ENCODE measurements around the gene ARID5B.

Gene ARID5B

DNA sequence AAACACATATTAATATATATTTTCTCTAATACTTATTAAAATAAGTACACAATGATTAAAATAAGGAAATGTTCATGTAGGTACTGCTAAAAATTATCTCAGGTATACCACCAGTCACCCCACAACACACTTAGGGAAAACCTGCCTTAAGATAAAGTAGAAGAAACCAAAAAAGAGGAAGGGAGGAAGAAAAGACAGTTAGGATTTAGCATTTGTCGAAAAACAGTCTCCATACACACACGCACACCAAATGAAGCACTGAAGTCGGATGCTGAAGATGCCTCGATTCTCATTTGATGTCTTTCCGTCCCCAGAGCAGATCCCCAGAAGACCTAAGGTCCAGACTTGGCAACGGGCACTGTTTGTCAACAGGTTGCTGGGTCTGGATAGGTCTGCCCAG lies 30.0 kb upstream of the ARID5B start:
- no peak for DNase-seq
- 100% methylated on average over 5 of the region's 6 CpGs for WGBS (ENCODE audit: insufficient coverage)
- no peak overlapping the region for H3K4me3 ChIP-seq (ENCODE audit: control insufficient read depth in 1 of 7, extremely low read depth in 1 of 7, insufficient read depth in 4 of 7, low read depth in 2 of 7, low read length in 6 of 7)
- H3K4me1 ChIP-seq (ENCODE audit: control extremely low read depth in 1 of 4, control insufficient read depth in 4 of 4, insufficient read depth in 4 of 4, low read length in 3 of 4) = peaks cover 0 to 19% (median 5%) of the 10 kb centered on the region in 4 experiments
- POLR2A ChIA-PET = no interaction called here
- H3K27ac ChIP-seq (ENCODE audit: insufficient read depth in 1 of 2, low read depth in 1 of 2, low read length in 2 of 2, poor library complexity in 1 of 2, severe bottlenecking in 2 of 2) = no peak overlapping the region
- no peaks in the 10 kb centered on the region for H3K9me3 ChIP-seq (ENCODE audit: control extremely low read depth in 1 of 5, control insufficient read depth in 4 of 5, insufficient read depth in 2 of 5, low read depth in 1 of 5, low read length in 4 of 5)
- H3K27me3 ChIP-seq (replicated peaks in 2 of 5; ENCODE audit: control insufficient read depth in 4 of 5, insufficient read depth in 5 of 5, low read length in 4 of 5) = no peaks in the 10 kb centered on the region
- no peaks in the 10 kb centered on the region for H3K36me3 ChIP-seq (ENCODE audit: control insufficient read depth in 4 of 4, insufficient read depth in 4 of 4, low read length in 3 of 4)
- CTCF ChIA-PET = interaction anchor here (1.1 kb wide), 1 partner anchor 41 kb away, joined by 3 read pairs; no protein-coding TSS in a partner anchor

DNA sequence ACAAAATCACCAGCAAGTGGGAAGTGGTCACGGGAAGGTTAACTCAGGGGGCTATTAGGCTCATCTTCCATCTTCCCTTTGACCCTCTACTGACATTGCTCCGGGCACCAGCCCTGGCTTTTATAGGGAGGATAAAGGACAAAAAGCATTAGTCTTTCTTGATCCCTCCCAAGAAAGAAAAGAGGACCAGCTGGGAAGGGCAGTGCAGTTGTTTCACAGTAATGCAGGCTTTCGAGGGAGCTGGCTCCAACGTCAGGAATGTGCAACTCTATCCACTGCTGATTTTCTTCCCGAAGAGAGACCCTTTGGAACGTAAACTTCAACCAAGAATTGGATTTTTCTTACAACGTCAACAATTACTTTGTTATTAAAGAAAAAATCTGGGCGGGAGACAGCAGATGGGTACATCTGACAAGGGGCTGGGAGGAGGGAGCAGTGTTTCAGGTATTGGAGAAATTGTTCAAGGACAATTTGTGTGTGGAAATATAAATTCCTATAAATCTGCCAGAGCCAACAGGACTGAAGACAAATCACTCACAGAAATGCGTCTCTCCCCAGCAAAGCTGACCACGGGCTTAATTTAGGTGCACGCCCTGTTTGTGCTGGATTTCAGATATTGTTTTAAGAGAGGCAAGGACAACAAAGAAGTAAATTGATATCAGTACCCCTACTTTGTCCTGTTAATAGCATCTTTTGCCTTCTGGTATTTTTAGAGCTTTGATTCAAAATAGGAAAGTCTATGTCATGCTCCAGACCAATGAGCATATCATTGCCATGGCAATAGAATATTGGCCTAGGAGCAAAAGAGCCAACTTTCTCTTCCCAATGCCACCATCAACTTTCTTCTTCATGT lies 23.4 kb upstream of the ARID5B start:
- Histone ChIP-seq H3K27ac (ENCODE audit: insufficient read depth in 1 of 2, low read depth in 1 of 2, low read length in 2 of 2, poor library complexity in 1 of 2, severe bottlenecking in 2 of 2) (no peak overlapping the region), H3K4me1 (ENCODE audit: control extremely low read depth in 1 of 4, control insufficient read depth in 4 of 4, insufficient read depth in 4 of 4, low read length in 3 of 4) (no peaks in the 10 kb centered on the region), H3K9me3 (ENCODE audit: control extremely low read depth in 1 of 5, control insufficient read depth in 4 of 5, insufficient read depth in 2 of 5, low read depth in 1 of 5, low read length in 4 of 5) (no peaks in the 10 kb centered on the region), H3K36me3 (ENCODE audit: control insufficient read depth in 4 of 4, insufficient read depth in 4 of 4, low read length in 3 of 4) (no peaks in the 10 kb centered on the region), H3K27me3 (replicated peaks in 2 of 5; ENCODE audit: control insufficient read depth in 4 of 5, insufficient read depth in 5 of 5, low read length in 4 of 5) (no peaks in the 10 kb centered on the region), H3K4me3 (ENCODE audit: control insufficient read depth in 1 of 7, extremely low read depth in 1 of 7, insufficient read depth in 4 of 7, low read depth in 2 of 7, low read length in 6 of 7) (no peak overlapping the region)
- ChIA-PET CTCF (interaction anchor here (0.8 kb wide), 1 partner anchor 19 kb away, joined by 3 read pairs; no protein-coding TSS in a partner anchor), POLR2A (no interaction called here)
- 98% methylated on average over 10 of the region's 11 CpGs for WGBS (ENCODE audit: insufficient coverage)
- no peak for DNase-seq

DNA sequence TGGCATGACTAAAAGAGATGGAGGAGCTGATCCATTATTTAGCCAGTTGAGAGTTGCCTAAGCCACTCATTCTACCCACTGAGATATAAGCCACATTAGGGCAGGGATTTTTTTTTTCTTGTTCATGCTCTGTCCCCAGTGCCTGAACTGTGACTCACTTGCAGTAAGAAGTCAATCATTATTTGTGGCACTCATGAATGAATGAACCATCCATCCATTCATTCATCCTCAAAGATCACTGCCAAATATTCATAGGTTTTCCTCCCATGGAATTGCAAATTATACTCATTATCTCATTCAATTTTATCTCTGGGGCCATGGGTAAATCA lies 22.8 kb upstream of the ARID5B start:
- POLR2A ChIA-PET = no interaction called here

DNA sequence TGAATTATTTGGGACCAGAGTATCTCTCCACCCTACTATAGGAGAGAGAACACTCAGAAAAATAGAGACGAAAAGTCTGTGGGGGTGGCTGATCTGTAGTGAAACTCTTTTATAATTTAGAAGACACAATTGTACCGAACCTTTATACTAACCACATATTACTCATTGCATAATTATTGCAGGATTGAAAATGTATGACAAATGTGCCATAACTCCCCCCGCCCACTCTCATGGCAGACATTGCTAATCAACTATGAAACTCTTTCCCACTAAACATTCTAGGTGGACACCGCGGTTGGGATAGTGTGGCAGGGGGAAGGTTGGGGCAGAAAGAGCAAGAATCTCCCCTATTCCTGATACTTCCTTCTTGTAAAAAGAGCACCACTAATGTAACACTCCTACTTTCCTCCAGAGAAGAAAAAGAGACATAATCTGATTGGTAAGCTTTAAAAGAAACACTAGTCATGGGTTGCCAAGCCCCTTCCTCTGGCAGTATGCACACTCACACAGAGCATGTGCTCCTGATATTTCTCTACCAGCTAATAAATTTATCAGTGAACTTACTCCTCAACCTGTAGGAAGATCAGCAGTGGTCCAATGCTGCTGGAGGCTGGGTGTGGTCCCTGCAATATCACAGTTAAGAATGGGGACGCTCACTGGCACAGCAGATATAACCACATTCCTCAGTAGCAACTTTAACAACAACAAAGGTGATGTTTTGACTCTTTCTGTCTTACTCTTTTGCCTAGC lies 18.7 kb upstream of the ARID5B start:
- Histone ChIP-seq H3K4me1 (ENCODE audit: control extremely low read depth in 1 of 4, control insufficient read depth in 4 of 4, insufficient read depth in 4 of 4, low read length in 3 of 4) (no peaks in the 10 kb centered on the region), H3K27ac (ENCODE audit: insufficient read depth in 1 of 2, low read depth in 1 of 2, low read length in 2 of 2, poor library complexity in 1 of 2, severe bottlenecking in 2 of 2) (no peak overlapping the region), H3K36me3 (ENCODE audit: control insufficient read depth in 4 of 4, insufficient read depth in 4 of 4, low read length in 3 of 4) (no peaks in the 10 kb centered on the region), H3K9me3 (ENCODE audit: control extremely low read depth in 1 of 5, control insufficient read depth in 4 of 5, insufficient read depth in 2 of 5, low read depth in 1 of 5, low read length in 4 of 5) (no peaks in the 10 kb centered on the region), H3K4me3 (ENCODE audit: control insufficient read depth in 1 of 7, extremely low read depth in 1 of 7, insufficient read depth in 4 of 7, low read depth in 2 of 7, low read length in 6 of 7) (no peak overlapping the region), H3K27me3 (replicated peaks in 2 of 5; ENCODE audit: control insufficient read depth in 4 of 5, insufficient read depth in 5 of 5, low read length in 4 of 5) (no peaks in the 10 kb centered on the region)
- WGBS (ENCODE audit: insufficient coverage) = 100% methylated on average over 2 of the region's 6 CpGs
- DNase-seq = no peak
- ChIA-PET POLR2A (no interaction called here), CTCF (no interaction called here)

More for the DNA sequence above, 22.8 kb upstream of the ARID5B start:
- H3K27ac ChIP-seq (ENCODE audit: insufficient read depth in 1 of 2, low read depth in 1 of 2, low read length in 2 of 2, poor library complexity in 1 of 2, severe bottlenecking in 2 of 2) = no peak overlapping the region
- no peaks in the 10 kb centered on the region for H3K36me3 ChIP-seq (ENCODE audit: control insufficient read depth in 4 of 4, insufficient read depth in 4 of 4, low read length in 3 of 4)
- no peaks in the 10 kb centered on the region for H3K4me1 ChIP-seq (ENCODE audit: control extremely low read depth in 1 of 4, control insufficient read depth in 4 of 4, insufficient read depth in 4 of 4, low read length in 3 of 4)
- no peaks in the 10 kb centered on the region for H3K9me3 ChIP-seq (ENCODE audit: control extremely low read depth in 1 of 5, control insufficient read depth in 4 of 5, insufficient read depth in 2 of 5, low read depth in 1 of 5, low read length in 4 of 5)
- CTCF ChIA-PET = no interaction called here
- DNase-seq = no peak
- no peak overlapping the region for H3K4me3 ChIP-seq (ENCODE audit: control insufficient read depth in 1 of 7, extremely low read depth in 1 of 7, insufficient read depth in 4 of 7, low read depth in 2 of 7, low read length in 6 of 7)
- H3K27me3 ChIP-seq (replicated peaks in 2 of 5; ENCODE audit: control insufficient read depth in 4 of 5, insufficient read depth in 5 of 5, low read length in 4 of 5) = no peaks in the 10 kb centered on the region

DNA sequence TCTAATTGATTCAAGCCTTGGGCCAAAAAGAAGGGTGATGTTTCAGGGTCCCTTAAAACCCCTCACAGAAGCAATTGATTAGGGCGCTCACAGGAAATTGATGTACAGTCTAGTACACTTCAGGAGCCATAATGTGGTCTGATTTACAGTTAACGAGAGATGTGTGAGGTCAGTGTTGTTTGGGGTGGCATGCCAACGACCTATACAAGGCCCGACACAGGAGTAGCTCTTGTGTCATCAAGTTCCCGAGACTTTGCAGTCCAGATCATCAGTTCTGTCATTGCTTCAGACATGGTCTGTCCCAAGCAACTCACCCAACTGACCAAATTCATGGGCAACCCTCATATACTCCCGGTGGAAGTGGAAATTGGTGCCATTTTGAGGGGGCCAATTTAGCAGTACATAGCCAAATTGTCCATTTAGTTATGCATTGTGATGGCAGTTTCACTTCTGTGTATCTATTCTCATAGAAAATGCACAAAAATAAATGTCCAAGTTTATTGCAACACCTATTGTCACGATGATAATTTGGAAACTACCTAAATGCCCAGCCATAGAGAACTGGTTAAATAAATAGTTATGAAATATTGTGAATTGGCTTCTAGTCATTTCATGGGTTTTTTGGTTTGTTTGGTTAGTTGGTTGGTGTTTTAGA lies 18.0 kb upstream of the ARID5B start:
- CTCF ChIA-PET = interaction anchor here (1.1 kb wide), 1 partner anchor 9 kb away, joined by 4 read pairs; no protein-coding TSS in a partner anchor

DNA sequence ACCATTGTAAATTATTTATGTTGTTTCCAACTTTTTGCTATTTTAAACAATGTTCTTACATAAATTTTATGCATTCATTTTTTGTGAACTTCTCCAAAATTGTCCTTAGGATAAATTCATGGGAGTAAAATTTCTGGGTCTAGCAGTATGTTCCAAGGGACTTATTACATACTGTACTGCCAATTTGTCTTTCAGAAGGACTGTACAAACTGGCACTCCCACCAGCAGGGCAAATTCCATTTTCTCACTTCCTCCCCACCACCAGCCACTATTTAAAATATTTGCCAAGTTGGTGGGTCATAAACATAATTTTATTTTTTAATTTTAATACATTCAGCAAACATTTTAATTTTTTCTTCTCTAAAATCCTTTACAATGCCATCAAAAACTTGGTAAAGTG lies 13.7 kb upstream of the ARID5B start:
- CTCF ChIA-PET = no interaction called here
- POLR2A ChIA-PET = no interaction called here
- no peaks in the 10 kb centered on the region for H3K27me3 ChIP-seq (replicated peaks in 2 of 5; ENCODE audit: control insufficient read depth in 4 of 5, insufficient read depth in 5 of 5, low read length in 4 of 5)
- DNase-seq = no peak
- no peak overlapping the region for H3K27ac ChIP-seq (ENCODE audit: insufficient read depth in 1 of 2, low read depth in 1 of 2, low read length in 2 of 2, poor library complexity in 1 of 2, severe bottlenecking in 2 of 2)
- no peaks in the 10 kb centered on the region for H3K36me3 ChIP-seq (ENCODE audit: control insufficient read depth in 4 of 4, insufficient read depth in 4 of 4, low read length in 3 of 4)
- no peaks in the 10 kb centered on the region for H3K9me3 ChIP-seq (ENCODE audit: control extremely low read depth in 1 of 5, control insufficient read depth in 4 of 5, insufficient read depth in 2 of 5, low read depth in 1 of 5, low read length in 4 of 5)
- H3K4me3 ChIP-seq (ENCODE audit: control insufficient read depth in 1 of 7, extremely low read depth in 1 of 7, insufficient read depth in 4 of 7, low read depth in 2 of 7, low read length in 6 of 7) = no peak overlapping the region
- H3K4me1 ChIP-seq (ENCODE audit: control extremely low read depth in 1 of 4, control insufficient read depth in 4 of 4, insufficient read depth in 4 of 4, low read length in 3 of 4) = no peaks in the 10 kb centered on the region

More for the DNA sequence above, 18.0 kb upstream of the ARID5B start:
- Histone ChIP-seq H3K4me3 (ENCODE audit: control insufficient read depth in 1 of 7, extremely low read depth in 1 of 7, insufficient read depth in 4 of 7, low read depth in 2 of 7, low read length in 6 of 7) (no peak overlapping the region), H3K4me1 (ENCODE audit: control extremely low read depth in 1 of 4, control insufficient read depth in 4 of 4, insufficient read depth in 4 of 4, low read length in 3 of 4) (no peaks in the 10 kb centered on the region), H3K27ac (ENCODE audit: insufficient read depth in 1 of 2, low read depth in 1 of 2, low read length in 2 of 2, poor library complexity in 1 of 2, severe bottlenecking in 2 of 2) (no peak overlapping the region), H3K27me3 (replicated peaks in 2 of 5; ENCODE audit: control insufficient read depth in 4 of 5, insufficient read depth in 5 of 5, low read length in 4 of 5) (no peaks in the 10 kb centered on the region), H3K36me3 (ENCODE audit: control insufficient read depth in 4 of 4, insufficient read depth in 4 of 4, low read length in 3 of 4) (no peaks in the 10 kb centered on the region), H3K9me3 (ENCODE audit: control extremely low read depth in 1 of 5, control insufficient read depth in 4 of 5, insufficient read depth in 2 of 5, low read depth in 1 of 5, low read length in 4 of 5) (no peaks in the 10 kb centered on the region)
- POLR2A ChIA-PET = no interaction called here
- 89% methylated on average over 6 of the region's 7 CpGs for WGBS (ENCODE audit: insufficient coverage)
- no peak for DNase-seq

DNA sequence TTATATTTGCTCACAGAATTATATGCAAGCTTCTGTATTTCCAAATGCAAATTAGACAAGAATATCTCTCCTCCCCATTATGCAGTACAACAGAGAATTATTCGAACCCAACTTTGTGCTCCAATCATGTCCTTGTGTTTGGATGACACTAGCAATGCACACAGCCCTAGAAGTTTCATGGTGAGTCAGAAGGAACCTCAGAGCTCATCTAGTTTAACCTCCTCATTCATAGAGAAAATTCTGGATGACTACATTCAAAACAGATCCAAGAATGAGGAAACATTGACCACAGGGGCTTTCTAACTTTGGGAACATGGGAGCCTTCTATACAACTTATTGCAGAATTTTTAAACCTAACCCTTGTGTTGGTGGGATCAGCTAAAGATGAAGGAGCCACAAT lies 12.8 kb upstream of the ARID5B start:
- Histone ChIP-seq H3K4me1 (ENCODE audit: control extremely low read depth in 1 of 4, control insufficient read depth in 4 of 4, insufficient read depth in 4 of 4, low read length in 3 of 4) (no peaks in the 10 kb centered on the region), H3K27ac (ENCODE audit: insufficient read depth in 1 of 2, low read depth in 1 of 2, low read length in 2 of 2, poor library complexity in 1 of 2, severe bottlenecking in 2 of 2) (no peak overlapping the region), H3K36me3 (ENCODE audit: control insufficient read depth in 4 of 4, insufficient read depth in 4 of 4, low read length in 3 of 4) (no peaks in the 10 kb centered on the region), H3K27me3 (replicated peaks in 2 of 5; ENCODE audit: control insufficient read depth in 4 of 5, insufficient read depth in 5 of 5, low read length in 4 of 5) (no peaks in the 10 kb centered on the region), H3K9me3 (ENCODE audit: control extremely low read depth in 1 of 5, control insufficient read depth in 4 of 5, insufficient read depth in 2 of 5, low read depth in 1 of 5, low read length in 4 of 5) (no peaks in the 10 kb centered on the region), H3K4me3 (ENCODE audit: control insufficient read depth in 1 of 7, extremely low read depth in 1 of 7, insufficient read depth in 4 of 7, low read depth in 2 of 7, low read length in 6 of 7) (no peak overlapping the region)
- DNase-seq = no peak
- POLR2A ChIA-PET = no interaction called here
- CTCF ChIA-PET = interaction anchor here (1.5 kb wide), 1 partner anchor 13 kb away, joined by 3 read pairs; no protein-coding TSS in a partner anchor
- 100% methylated on average over 1 of the region's 1 CpG for WGBS (ENCODE audit: insufficient coverage)
